ENCODE results near the gene PTPRN2. TPM values are rescaled to one million over a fixed set of nuclear protein-coding genes. Genes with fewer than 3 reads are reported as not detected.

The PTPRN2 gene
- total and polyA plus RNA-seq, 2 donors (not counting 3 experiments of a cell fraction or from before 2014, with no cell fraction given): 0.62 to 0.88 TPM

DNA sequence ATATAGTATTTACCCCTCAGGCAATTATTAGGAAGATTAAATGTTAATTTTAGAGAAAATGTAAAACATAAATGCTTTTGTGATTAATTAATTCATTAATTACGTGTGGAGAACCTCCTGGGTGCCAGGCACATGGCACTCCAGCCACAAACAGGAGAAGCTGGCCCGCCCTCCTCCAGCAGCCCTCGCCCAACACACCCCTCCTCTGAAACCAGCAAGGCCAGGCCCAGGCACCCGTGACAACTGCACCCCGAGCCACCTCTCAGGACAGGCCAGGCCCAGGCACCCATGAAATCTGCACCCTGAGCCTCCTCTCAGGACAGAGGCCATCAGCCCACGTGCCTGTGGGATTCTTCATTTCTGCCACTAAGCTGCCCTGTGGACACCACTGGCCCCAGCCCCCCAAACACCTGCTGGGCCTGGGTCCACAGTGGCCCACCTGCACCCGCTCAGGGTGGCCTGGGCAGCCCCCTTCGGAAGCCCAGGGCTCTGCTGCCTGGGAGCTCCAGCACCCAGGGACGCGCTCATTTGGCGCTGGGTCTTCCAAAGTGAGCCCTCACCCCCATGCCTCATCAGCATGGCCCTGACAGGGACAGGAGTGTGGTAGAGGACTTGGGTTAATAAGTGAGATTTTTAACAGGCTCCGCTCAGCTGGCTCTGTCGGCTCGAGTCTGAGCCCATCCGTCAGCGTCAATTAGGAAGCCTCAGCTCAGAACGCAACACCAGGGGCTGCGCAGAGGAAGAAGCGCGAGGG, 768.7 kb downstream of the PTPRN2 start:
- H3K27ac ChIP-seq (ENCODE audit: insufficient read depth, low read depth, low read length): no peak overlapping the region
- DNase-seq (ENCODE audit: low read depth, low spot score) (no peak), FAIRE-seq (no peak)
- dilution Hi-C loops (cut with MboI; ENCODE audit: extremely low pct_ligation_motif_present, low sequenced_read_pairs) (no loop called here), intact Hi-C loops (cut with micrococcal nuclease) (no loop called here)
- H2AFZ ChIP-seq (ENCODE audit: low read depth, low read length): no peak overlapping the region
- no peaks in the 10 kb centered on the region for H3K4me1 ChIP-seq (ENCODE audit: control insufficient read depth, extremely low read depth, insufficient read depth, low read length)
- H3K4me3 ChIP-seq (replicated peaks in 1 of 3; ENCODE audit: insufficient read depth in 1 of 3, low read depth in 1 of 3, low read length in 3 of 3): no peak overlapping the region
- TF ChIP-seq MAX (IDR thresholded peaks at IDR 0.05; ENCODE audit: insufficient read depth, insufficient read length): no peak
- TF ChIP-seq POLR2A (IDR thresholded peaks at IDR 0.05; ENCODE audit: low read depth, low read length): no peak
- TF ChIP-seq JUN (IDR thresholded peaks at IDR 0.05; ENCODE audit: borderline replicate concordance, insufficient read depth, insufficient read length, low read depth): no peak
- H3K79me2 ChIP-seq (ENCODE audit: control insufficient read depth, insufficient read depth, low read length): no peaks in the 10 kb centered on the region
- no peak overlapping the region for H3K9ac ChIP-seq (replicated peaks; ENCODE audit: extremely low read depth, insufficient read depth, low read length)
- H3K36me3 ChIP-seq (ENCODE audit: control insufficient read depth in 2 of 2, extremely low read depth in 1 of 2, insufficient read depth in 2 of 2, low read length in 2 of 2): no peaks in the 10 kb centered on the region
- no peaks in the 10 kb centered on the region for H3K9me1 ChIP-seq (replicated peaks; ENCODE audit: control insufficient read depth, extremely low read depth, insufficient read depth, low read length)
- no peaks in the 10 kb centered on the region for H3K27me3 ChIP-seq (ENCODE audit: control insufficient read depth in 2 of 2, insufficient read depth in 2 of 2, low read length in 2 of 2)
- ChIA-PET POLR2A (no interaction called here), CTCF (no interaction called here)
- no peaks in the 10 kb centered on the region for H4K20me1 ChIP-seq (replicated peaks; ENCODE audit: control insufficient read depth, extremely low read depth, insufficient read depth, low read length)
- H3K9me3 ChIP-seq (replicated peaks; ENCODE audit: control insufficient read depth, insufficient read depth, low read length): peaks cover 3% of the 10 kb centered on the region
- no peak overlapping the region for H3K4me2 ChIP-seq (ENCODE audit: insufficient read depth, low read length)
- BruUV-seq (replicated peaks): no TSS peak

DNA sequence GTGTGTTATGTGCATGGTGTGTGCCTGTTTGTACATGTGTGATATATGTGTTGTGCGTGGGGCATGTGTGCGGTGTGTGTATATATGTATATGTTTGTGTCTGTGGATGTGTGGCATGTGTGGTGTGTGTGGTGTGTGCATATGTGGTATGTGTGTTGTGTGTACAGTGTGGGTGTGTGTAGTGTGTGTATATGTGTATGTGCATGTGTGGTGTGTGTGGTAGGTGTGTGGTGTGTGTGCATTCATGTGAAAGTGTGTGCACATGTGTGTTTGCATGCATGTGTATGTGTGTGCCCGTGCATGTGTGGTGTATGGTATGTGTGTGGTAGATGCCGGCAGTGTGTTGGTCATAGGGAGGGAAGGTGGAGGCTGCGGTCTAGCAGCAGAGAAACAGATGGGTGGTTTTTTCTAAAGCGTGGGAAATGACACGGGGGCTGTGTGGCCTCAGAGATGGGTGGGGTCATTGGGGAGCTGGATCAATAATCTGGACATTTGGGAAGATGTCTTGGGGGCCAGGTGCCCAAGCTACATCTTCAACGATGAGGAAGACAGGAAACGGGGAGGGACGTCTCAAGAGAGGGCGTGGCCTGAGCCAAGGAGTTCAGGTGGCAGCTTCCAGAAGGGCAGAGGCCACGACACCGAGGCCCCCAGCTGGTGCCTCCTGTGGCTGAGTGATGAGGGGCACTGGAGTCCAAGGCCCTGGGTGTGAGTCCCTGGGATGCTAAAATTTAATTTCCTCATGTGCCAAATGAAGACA, 769.5 kb downstream of the PTPRN2 start:
- Histone ChIP-seq H3K36me3 (ENCODE audit: control insufficient read depth in 2 of 2, extremely low read depth in 1 of 2, insufficient read depth in 2 of 2, low read length in 2 of 2) (no peaks in the 10 kb centered on the region), H4K20me1 (replicated peaks; ENCODE audit: control insufficient read depth, extremely low read depth, insufficient read depth, low read length) (no peaks in the 10 kb centered on the region), H3K4me1 (ENCODE audit: control insufficient read depth, extremely low read depth, insufficient read depth, low read length) (no peaks in the 10 kb centered on the region), H3K9ac (replicated peaks; ENCODE audit: extremely low read depth, insufficient read depth, low read length) (no peak overlapping the region), H3K27ac (ENCODE audit: insufficient read depth, low read depth, low read length) (no peak overlapping the region), H3K4me3 (replicated peaks in 1 of 3; ENCODE audit: insufficient read depth in 1 of 3, low read depth in 1 of 3, low read length in 3 of 3) (no peak overlapping the region), H3K27me3 (ENCODE audit: control insufficient read depth in 2 of 2, insufficient read depth in 2 of 2, low read length in 2 of 2) (no peaks in the 10 kb centered on the region), H3K9me1 (replicated peaks; ENCODE audit: control insufficient read depth, extremely low read depth, insufficient read depth, low read length) (no peaks in the 10 kb centered on the region), H3K4me2 (ENCODE audit: insufficient read depth, low read length) (no peak overlapping the region), H2AFZ (ENCODE audit: low read depth, low read length) (no peak overlapping the region), H3K9me3 (replicated peaks; ENCODE audit: control insufficient read depth, insufficient read depth, low read length) (peaks cover 3% of the 10 kb centered on the region), H3K79me2 (ENCODE audit: control insufficient read depth, insufficient read depth, low read length) (no peaks in the 10 kb centered on the region)
- dilution Hi-C loops (cut with MboI; ENCODE audit: extremely low pct_ligation_motif_present, low sequenced_read_pairs): no loop called here
- BruUV-seq (replicated peaks): no TSS peak
- no peak for TF ChIP-seq JUN (IDR thresholded peaks at IDR 0.05; ENCODE audit: borderline replicate concordance, insufficient read depth, insufficient read length, low read depth)
- TF ChIP-seq POLR2AphosphoS5 (IDR thresholded peaks at IDR 0.05; ENCODE audit: insufficient read depth, low read depth, low read length): no peak
- TF ChIP-seq GATA2 (IDR thresholded peaks at IDR 0.05; ENCODE audit: insufficient read depth, insufficient read length, low read depth, low read length): no peak
- no peak for TF ChIP-seq EZH2 (IDR thresholded peaks at IDR 0.05; ENCODE audit: borderline replicate concordance, low read depth, low read length, severe bottlenecking)
- no peak for TF ChIP-seq MYC (IDR thresholded peaks at IDR 0.05; ENCODE audit: low read depth, low read length)
- no peak for TF ChIP-seq MAX (IDR thresholded peaks at IDR 0.05; ENCODE audit: insufficient read depth, insufficient read length)
- no peak for TF ChIP-seq FOS (IDR thresholded peaks at IDR 0.05; ENCODE audit: borderline replicate concordance, insufficient read depth, low read length)
- no peak for TF ChIP-seq POLR2A (IDR thresholded peaks at IDR 0.05; ENCODE audit: low read depth, low read length)
- TF ChIP-seq CTCF (IDR thresholded peaks at IDR 0.05; ENCODE audit: extremely low read depth in 1 of 2, insufficient read depth in 1 of 2, low read depth in 1 of 2, low read length in 2 of 2): no peak
- FAIRE-seq (no peak), DNase-seq (ENCODE audit: low read depth, low spot score) (no peak)
- CTCF ChIA-PET: no interaction called here
- intact Hi-C loops (cut with micrococcal nuclease): no loop called here
- POLR2A ChIA-PET: no interaction called here

All from endothelial cell of umbilical vein (primary cell).